Left lobe of liver (tissue), 2 donors: Measurements from ENCODE around the gene RNFT2. TPM values are rescaled to one million over a fixed set of nuclear protein-coding genes. Genes with fewer than 3 reads are reported as not detected.

ENCODE experiments used
- ATAC-seq: fragments of 200-7000 bp; cut with Tn5 transposase; one replicate; pipeline ENCODE4 v1.9.1; 2020; ENCODE audit warnings: mild to moderate bottlenecking, moderate library complexity
- DNase-seq: peaks from one replicate; pipeline ENCODE4 v3.0.0-alpha.2; 2020; ENCODE audit warnings: low spot score
- total RNA-seq: library from RNA; stranded (reverse); gene quantifications from one replicate; pipeline ENCODE4 v1.2.1, GENCODE V29; 2021
- donor health status: DM: no; HTN: no; CAD: no; lungs with moderate emphysema.
- donor health status: DM: no; HTN: yes; CAD: no.

Gene RNFT2
- total RNA-seq, 1 donor from 2014 or later: 0.40 TPM

DNA sequence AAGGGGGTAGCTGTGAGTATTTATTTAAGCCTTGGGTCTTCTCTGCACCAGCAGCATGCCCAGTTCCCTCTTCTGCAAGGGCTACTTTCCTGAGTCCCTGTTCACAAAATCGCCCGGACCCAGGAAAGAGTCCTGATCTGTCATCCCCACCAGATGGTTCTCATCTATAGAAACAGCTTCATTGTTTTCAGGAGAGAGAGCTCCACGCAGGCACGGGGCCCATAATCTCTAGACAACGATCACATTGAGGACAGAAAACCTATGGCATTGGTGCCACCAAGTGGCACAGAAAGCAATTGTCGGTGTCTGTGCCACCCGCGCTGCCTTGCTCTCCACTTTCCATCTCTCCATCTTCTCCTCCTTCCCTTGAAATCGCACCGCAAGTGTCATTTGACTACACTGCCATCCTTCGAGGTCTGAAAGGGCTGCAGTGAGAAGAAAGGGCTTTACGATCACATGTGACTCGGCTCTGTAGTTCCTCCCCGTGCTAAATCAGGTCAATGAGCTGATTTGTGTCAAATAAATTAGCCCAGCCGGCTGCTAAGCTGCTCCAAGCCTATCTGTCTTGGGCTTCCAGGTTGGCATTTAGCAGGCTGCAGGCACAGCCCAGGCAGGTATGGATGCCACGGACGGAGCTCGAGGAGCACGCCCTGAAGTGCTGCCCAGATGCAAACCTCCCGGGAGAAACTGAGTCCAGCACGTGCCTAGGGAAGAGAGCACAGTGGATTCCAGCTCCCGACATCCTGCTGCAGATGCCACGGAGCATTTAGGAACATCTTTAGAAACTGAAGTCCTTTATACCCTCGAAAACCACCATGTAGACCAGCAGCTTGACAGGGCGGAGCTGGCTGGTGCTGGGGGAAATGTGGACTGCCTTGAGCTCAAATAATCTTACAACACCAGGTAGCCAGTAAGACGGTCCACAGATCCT lies 29.0 kb upstream of the RNFT2 start:
- DNase-seq: peak; percentile 57
- peak; percentile 99 for ATAC-seq

- no peak for DNase-seq
- no peak for ATAC-seq
Observed at GRCh38 chr12:116709768-116710167, 28.3 kb upstream of the RNFT2 start.

GRCh38 chr12:116710370-116711150 lies 27.6 kb upstream of the RNFT2 start:
- ATAC-seq: no peak
- DNase-seq: no peak

GRCh38 chr12:116712458-116713303 lies 25.4 kb upstream of the RNFT2 start:
- ATAC-seq: no peak

DNA sequence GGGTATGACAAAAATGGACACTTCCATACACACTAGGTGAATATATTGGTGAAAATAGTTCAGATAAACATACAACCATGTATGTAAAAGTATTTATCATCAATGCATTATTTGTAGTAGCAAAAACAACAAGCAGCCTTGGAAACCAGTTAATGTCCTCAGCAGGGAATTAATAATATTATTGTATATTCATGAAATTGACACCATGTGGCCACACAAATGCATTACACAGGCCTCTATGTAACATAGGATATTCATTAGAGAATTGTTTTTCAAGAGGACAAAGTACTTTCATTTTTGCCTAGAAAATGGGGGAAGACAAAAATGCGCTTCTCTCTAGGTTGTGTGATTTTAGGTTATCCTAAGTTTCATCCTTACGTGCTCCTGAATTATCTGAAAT lies 24.6 kb upstream of the RNFT2 start:
- no peak for DNase-seq
- no peak for ATAC-seq

More at GRCh38 chr12:116712458-116713303, 25.4 kb upstream of the RNFT2 start:
- no peak for DNase-seq

GRCh38 chr12:116714175-116714574 lies 23.9 kb upstream of the RNFT2 start:
- DNase-seq (no peak), ATAC-seq (no peak)

- DNase-seq: no peak
- no peak for ATAC-seq
Observed at GRCh38 chr12:116717466-116718437, 20.4 kb upstream of the RNFT2 start.

DNA sequence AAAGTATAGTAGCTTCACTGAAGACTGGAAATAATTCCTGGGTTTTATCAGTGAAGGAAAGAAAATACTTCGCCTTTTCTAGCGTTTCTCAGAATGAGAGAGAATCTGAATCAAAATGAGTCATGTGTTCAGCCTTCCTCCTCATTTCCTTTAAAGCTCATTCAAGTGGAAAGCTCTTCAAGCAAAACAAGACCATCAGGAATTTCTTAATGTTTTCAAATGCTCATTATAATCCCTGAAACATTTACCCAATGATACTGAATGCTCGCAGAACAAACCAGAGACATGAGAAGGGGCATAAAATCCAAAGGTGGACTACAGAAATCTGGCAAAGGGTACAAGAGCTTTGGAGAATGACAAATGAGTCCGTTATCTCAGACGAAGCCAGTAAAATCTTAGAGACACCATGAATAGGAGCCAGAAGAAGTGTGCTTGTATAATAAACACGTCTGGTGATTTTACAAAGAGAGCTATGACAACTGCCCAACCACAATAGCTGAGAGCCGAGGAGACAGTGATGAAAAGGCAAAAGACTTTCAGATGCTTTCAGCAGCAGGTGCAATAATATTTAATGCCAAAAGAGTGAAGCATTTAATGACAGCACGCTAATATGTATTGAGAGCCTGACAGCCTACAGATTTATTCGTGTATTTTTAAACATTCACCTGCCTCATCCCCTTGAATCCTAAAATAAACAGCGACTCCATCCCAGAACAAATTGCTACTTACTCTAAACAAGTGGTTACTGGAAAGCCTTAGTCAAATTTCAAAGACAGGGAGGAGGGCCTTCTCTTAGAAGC lies 19.3 kb upstream of the RNFT2 start:
- ATAC-seq (no peak), DNase-seq (no peak)

- DNase-seq (no peak), ATAC-seq (no peak)
Observed at GRCh38 chr12:116719731-116720528, 18.2 kb upstream of the RNFT2 start.

- DNase-seq (no peak), ATAC-seq (no peak)
Observed at GRCh38 chr12:116722245-116722644, 15.9 kb upstream of the RNFT2 start.

- DNase-seq (no peak), ATAC-seq (no peak)
Observed at GRCh38 chr12:116726694-116727093, 11.4 kb upstream of the RNFT2 start.

GRCh38 chr12:116727261-116727660 lies 10.9 kb upstream of the RNFT2 start:
- ATAC-seq: no peak

DNA sequence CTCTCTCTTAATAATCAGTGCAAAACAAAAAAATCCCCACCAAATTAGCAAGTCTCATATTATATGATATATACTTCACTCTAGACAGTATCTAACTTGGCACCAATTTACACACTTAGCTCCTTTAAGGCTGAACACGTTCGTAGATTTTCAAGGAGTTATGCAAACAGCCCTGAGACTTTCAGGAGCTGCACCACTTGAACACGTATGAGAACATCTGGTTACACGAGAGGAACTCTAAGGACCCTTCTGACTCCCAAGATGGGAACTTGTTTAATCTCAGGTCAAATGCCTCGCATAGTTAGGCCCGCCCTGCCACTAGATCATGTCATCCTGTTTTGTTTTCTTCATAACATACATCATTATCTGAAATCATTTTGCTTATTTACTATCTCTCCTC lies 10.2 kb upstream of the RNFT2 start:
- DNase-seq (no peak), ATAC-seq (no peak)

More at GRCh38 chr12:116727261-116727660, 10.9 kb upstream of the RNFT2 start:
- no peak for DNase-seq

DNA sequence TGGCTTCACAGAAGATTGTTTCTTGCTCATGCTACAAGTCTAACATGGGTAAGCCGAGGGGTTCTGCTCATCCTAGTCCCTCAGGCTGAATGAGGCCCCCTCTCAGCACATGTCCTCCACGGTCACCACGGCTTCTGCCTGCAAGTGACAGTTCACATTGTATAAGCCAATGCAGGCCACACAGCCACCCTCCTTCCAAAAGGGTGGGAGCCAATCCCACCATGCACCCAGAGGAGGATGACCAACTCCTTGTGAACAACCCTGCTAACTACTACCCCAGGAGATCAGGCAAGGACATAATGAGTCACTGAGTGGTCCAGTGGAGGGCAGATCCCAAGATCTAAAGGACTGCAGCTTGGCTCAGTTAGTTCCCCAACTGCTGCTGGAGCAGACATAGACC lies 6.3 kb upstream of the RNFT2 start:
- no peak for DNase-seq
- ATAC-seq: no peak

DNA sequence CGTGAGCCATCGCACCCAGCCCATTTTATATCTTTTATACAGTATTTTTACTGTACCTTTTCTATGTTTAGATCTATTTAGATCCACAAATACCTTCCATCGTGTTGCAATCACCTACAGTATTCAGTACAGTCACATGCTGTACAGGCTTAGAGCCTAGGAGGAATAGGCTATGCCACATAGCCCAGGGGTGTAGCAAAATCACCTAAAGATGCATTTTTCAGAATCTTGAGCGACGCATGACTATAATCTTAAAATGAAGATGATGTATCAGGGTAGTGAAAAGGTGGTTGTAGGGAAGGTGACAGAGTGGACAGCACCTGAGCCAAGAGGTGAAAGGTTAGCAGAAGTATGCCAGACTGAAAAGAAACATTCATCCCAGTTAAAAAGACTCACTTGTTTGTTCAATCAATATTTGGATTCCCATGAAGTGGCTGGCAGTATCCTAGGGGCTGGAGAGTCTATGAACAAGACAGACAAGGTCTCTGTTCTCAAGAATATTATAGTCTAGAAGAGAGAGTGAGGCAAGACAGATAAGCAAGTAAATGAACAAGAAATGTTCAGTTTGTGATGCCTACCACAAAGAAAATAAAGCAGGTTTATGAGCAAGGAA lies 3.9 kb upstream of the RNFT2 start:
- DNase-seq (no peak), ATAC-seq (peak; percentile 47)

DNA sequence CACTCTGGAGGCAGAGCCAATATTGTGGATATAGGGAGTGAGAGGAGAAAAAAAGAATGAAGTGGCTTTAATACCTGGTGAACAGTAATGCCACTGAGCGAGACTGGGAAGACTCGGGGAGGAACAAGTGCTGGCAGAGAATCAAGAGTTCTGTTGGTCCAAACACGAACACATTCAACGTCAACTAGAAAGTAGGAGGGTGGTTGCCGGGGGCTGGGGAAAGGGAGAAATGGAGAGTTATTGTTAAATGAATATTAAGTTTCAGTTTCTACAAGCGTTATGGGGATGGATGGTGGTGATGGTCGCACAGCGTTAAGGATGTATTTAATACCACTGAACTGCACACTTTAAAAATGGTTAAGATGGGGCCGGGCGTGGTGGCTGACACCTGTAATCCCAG lies 3.0 kb upstream of the RNFT2 start:
- ATAC-seq (no peak), DNase-seq (no peak)

GRCh38 chr12:116735951-116736599 lies 2.0 kb upstream of the RNFT2 start:
- ATAC-seq: peak; percentile 48

More at GRCh38 chr12:116735951-116736599, 2.0 kb upstream of the RNFT2 start:
- peak; percentile 72 for DNase-seq
